Natural killer cell treated with Interleukin-12 subunit alpha and Interleukin-12 subunit beta and Interleukin-15 and Interleukin-18, amount 100 ng/mL, for 72 hours (primary cell): ENCODE results near the gene UFD1. TPM values are rescaled to one million over a fixed set of nuclear protein-coding genes. Genes with fewer than 3 reads are reported as not detected.
"Not testable (repeated sequence)": the region's sequence is repeated elsewhere in the genome, so short reads cannot be mapped to it uniquely, and the experiment has no call there.

Experiments
- ATAC-seq, 2 donors: fragments of 150-1000 bp; cut with Tn5 transposase in 1 of 2; sonication (Bioruptor Pico), chemical (Tn5 transposase) in 1 of 2; 2 replicates each; pipeline ENCODE4 v1.10.0; 2021
- DNase-seq: peaks from one replicate; pipeline ENCODE4 v3.0.0; 2022; ENCODE audit warnings: low spot score
- H3K27ac Mint-ChIP-seq, 2 donors: 1 replicate in 1 of 2; 2 replicates in 1 of 2; pipeline ENCODE4 v1.8.0; 2022; ENCODE audit warnings: mixed read lengths in 2 of 2, mild to moderate bottlenecking in 1 of 2, moderate library complexity in 1 of 2
- H3K27me3 Mint-ChIP-seq, 2 donors: 1 replicate in 1 of 2; 2 replicates in 1 of 2; pipeline ENCODE4 v1.8.0; 2022; ENCODE audit warnings: mixed read lengths in 2 of 2
- H3K36me3 Mint-ChIP-seq: one replicate; pipeline ENCODE4 v1.8.0; 2022; ENCODE audit warnings: mixed read lengths
- H3K4me1 Mint-ChIP-seq, 2 donors: 1 replicate in 1 of 2; 2 replicates in 1 of 2; pipeline ENCODE4 v1.8.0; 2022; ENCODE audit warnings: low read depth in 2 of 2, mixed read lengths in 2 of 2, mild to moderate bottlenecking in 1 of 2
- H3K4me3 Mint-ChIP-seq: one replicate; pipeline ENCODE4 v1.8.0; 2022; ENCODE audit warnings: mixed read lengths
- H3K9me3 Mint-ChIP-seq: 2 replicates; pipeline ENCODE4 v1.8.0; 2022; ENCODE audit warnings: mixed read lengths
- total RNA-seq, 2 donors: library from RNA; stranded (reverse); gene quantifications; one replicate each; pipeline ENCODE4 v1.2.3, GENCODE V29; 2022

The UFD1 gene
- total RNA-seq, 2 donors from 2014 or later, result 104 to 109 TPM

GRCh38 chr22:19438298-19438697 lies 40.7 kb downstream of the UFD1 start:
- H3K4me1 Mint-ChIP-seq, result peaks cover 5 to 24% of the 10 kb centered on the region in 2 donors
- no peak for ATAC-seq
- H3K9me3 Mint-ChIP-seq, result no peaks in the 10 kb centered on the region
- DNase-seq, result no peak
- peak overlapping the region in 1 of 2 donors; percentile 9 for H3K27ac Mint-ChIP-seq
- H3K27me3 Mint-ChIP-seq, result no peaks in the 10 kb centered on the region
- H3K4me3 Mint-ChIP-seq, result no peak overlapping the region
- H3K36me3 Mint-ChIP-seq, result no peaks in the 10 kb centered on the region

GRCh38 chr22:19436444-19437161 lies 42.4 kb downstream of the UFD1 start:
- not testable (repeated sequence) for DNase-seq

GRCh38 chr22:19434829-19435580 lies 44.0 kb downstream of the UFD1 start:
- Mint-ChIP-seq H3K4me1 (peaks cover 8 to 30% of the 10 kb centered on the region in 2 donors), H3K36me3 (peaks cover 4% of the 10 kb centered on the region), H3K4me3 (no peak overlapping the region), H3K27ac (peak overlapping the region; percentile 89 to 92), H3K27me3 (no peaks in the 10 kb centered on the region), H3K9me3 (no peaks in the 10 kb centered on the region)
- ATAC-seq (no peak), DNase-seq (no peak)

More at GRCh38 chr22:19436444-19437161, 42.4 kb downstream of the UFD1 start:
- not testable (repeated sequence) for H3K9me3 Mint-ChIP-seq, ATAC-seq, H3K4me3 Mint-ChIP-seq, H3K36me3 Mint-ChIP-seq, H3K27me3 Mint-ChIP-seq
- peak overlapping the region in 1 of 2 donors; percentile 30 for H3K27ac Mint-ChIP-seq
- H3K4me1 Mint-ChIP-seq, result peaks cover 0 to 22% of the 10 kb centered on the region in 2 donors

GRCh38 chr22:19434401-19434800 lies 44.6 kb downstream of the UFD1 start:
- H3K9me3 Mint-ChIP-seq, result no peaks in the 10 kb centered on the region
- ATAC-seq (no peak), DNase-seq (no peak)
- peak overlapping the region; percentile 95 for H3K4me3 Mint-ChIP-seq
- peak overlapping the region; percentile 89 to 92 for H3K27ac Mint-ChIP-seq
- H3K27me3 Mint-ChIP-seq, result no peaks in the 10 kb centered on the region
- H3K4me1 Mint-ChIP-seq, result peaks cover 14 to 36% of the 10 kb centered on the region in 2 donors
- peaks cover 9% of the 10 kb centered on the region for H3K36me3 Mint-ChIP-seq

GRCh38 chr22:19432133-19432851 lies 46.7 kb downstream of the UFD1 start, which contains the start of gene MRPL40:
TSS of gene MRPL40 (plus strand) at chr22:19432545. CDS start at chr22:19432555, 10 bp downstream.
- DNase-seq (peak; percentile 97), ATAC-seq (peak; percentile 95)
- H3K36me3 Mint-ChIP-seq, result peaks cover 9% of the 10 kb centered on the region
- H3K27me3 Mint-ChIP-seq, result no peaks in the 10 kb centered on the region
- no peaks in the 10 kb centered on the region for H3K9me3 Mint-ChIP-seq
- peak within 1 kb of the TSS; percentile 89 to 92 for H3K27ac Mint-ChIP-seq
- peaks cover 27 to 43% of the 10 kb centered on the region in 2 donors for H3K4me1 Mint-ChIP-seq
- peak within 1 kb of the TSS; percentile 95 for H3K4me3 Mint-ChIP-seq

GRCh38 chr22:19431649-19432132 lies 47.3 kb downstream of the UFD1 start, which contains the start of gene HIRA:
TSS of gene HIRA (minus strand) at chr22:19431733. CDS start at chr22:19431476, 257 bp downstream.
- H3K36me3 Mint-ChIP-seq, result peaks cover 9% of the 10 kb centered on the region
- no peaks in the 10 kb centered on the region for H3K27me3 Mint-ChIP-seq
- DNase-seq (peak; percentile 88), ATAC-seq (peak; percentile 80 to 84)
- peak within 1 kb of the TSS; percentile 95 for H3K4me3 Mint-ChIP-seq
- H3K27ac Mint-ChIP-seq, result peak within 1 kb of the TSS; percentile 91 to 92
- peaks cover 33 to 48% of the 10 kb centered on the region in 2 donors for H3K4me1 Mint-ChIP-seq
- H3K9me3 Mint-ChIP-seq, result no peaks in the 10 kb centered on the region

- ATAC-seq, result no peak
- Mint-ChIP-seq H3K9me3 (no peaks in the 10 kb centered on the region), H3K36me3 (peaks cover 9% of the 10 kb centered on the region), H3K27ac (peak overlapping the region; percentile 89 to 91), H3K27me3 (no peaks in the 10 kb centered on the region), H3K4me3 (peak overlapping the region; percentile 95), H3K4me1 (peaks cover 40 to 53% of the 10 kb centered on the region in 2 donors)
- DNase-seq, result no peak
Measured at GRCh38 chr22:19430890-19431541, 48.0 kb downstream of the UFD1 start.

- ATAC-seq (no peak), DNase-seq (no peak)
- no peaks in the 10 kb centered on the region for H3K9me3 Mint-ChIP-seq
- peak overlapping the region; percentile 95 for H3K4me3 Mint-ChIP-seq
- peaks cover 9% of the 10 kb centered on the region for H3K36me3 Mint-ChIP-seq
- H3K27me3 Mint-ChIP-seq, result no peaks in the 10 kb centered on the region
- H3K27ac Mint-ChIP-seq, result peak overlapping the region; percentile 89 to 91
- peaks cover 42 to 53% of the 10 kb centered on the region in 2 donors for H3K4me1 Mint-ChIP-seq
Measured at GRCh38 chr22:19429950-19430889, 48.8 kb downstream of the UFD1 start.

GRCh38 chr22:19424186-19424500 lies 54.9 kb downstream of the UFD1 start:
- H3K27ac Mint-ChIP-seq, result peak overlapping the region in 1 of 2 donors; percentile 94
- ATAC-seq, result no peak

GRCh38 chr22:19422440-19423301 lies 56.3 kb downstream of the UFD1 start:
- Mint-ChIP-seq H3K4me1 (peaks cover 81 to 85% of the 10 kb centered on the region in 2 donors), H3K9me3 (no peaks in the 10 kb centered on the region), H3K27me3 (no peaks in the 10 kb centered on the region), H3K27ac (peak overlapping the region; percentile 91 to 94), H3K36me3 (no peaks in the 10 kb centered on the region), H3K4me3 (peak overlapping the region; percentile 44)
- no peak for ATAC-seq
- no peak for DNase-seq

More at GRCh38 chr22:19424186-19424500, 54.9 kb downstream of the UFD1 start:
- no peaks in the 10 kb centered on the region for H3K9me3 Mint-ChIP-seq
- no peak for DNase-seq
- no peak overlapping the region for H3K4me3 Mint-ChIP-seq
- no peaks in the 10 kb centered on the region for H3K36me3 Mint-ChIP-seq
- H3K4me1 Mint-ChIP-seq, result peaks cover 83% of the 10 kb centered on the region in 2 donors
- no peaks in the 10 kb centered on the region for H3K27me3 Mint-ChIP-seq

GRCh38 chr22:19420321-19420720 lies 58.7 kb downstream of the UFD1 start:
- Mint-ChIP-seq H3K9me3 (no peaks in the 10 kb centered on the region), H3K4me3 (peak overlapping the region; percentile 81), H3K36me3 (no peaks in the 10 kb centered on the region), H3K4me1 (peaks cover 78 to 85% of the 10 kb centered on the region in 2 donors), H3K27me3 (no peaks in the 10 kb centered on the region), H3K27ac (peak overlapping the region; percentile 91 to 94)
- DNase-seq (no peak), ATAC-seq (no peak)
